GM12878 (cell line): ENCODE data around the gene TAGLN3. TPM values are rescaled to one million over a fixed set of nuclear protein-coding genes. Genes with fewer than 3 reads are reported as not detected.

Experiments used
- ATAC-seq: fragments of 200-7000 bp; cut with Tn5 transposase; 3 replicates; pipeline ENCODE4 v1.9.1; 2020; ENCODE audit warnings: mild to moderate bottlenecking, moderate library complexity
- BruUV-seq: library from RNA; stranded (reverse); fragments of 400-500 nt; replicated peaks from 2 replicates; lab custom pipeline; 2021; lab: Mats Ljungman, UMichigan
- CTCF ChIA-PET: fragments of 300-600 bp; sonication (Branson Sonifier 250); formaldehyde crosslinking; extraction: SDS; loops from one replicate; lab custom pipeline; 2021; ENCODE audit warnings: inconsistent platforms; lab: Yijun Ruan, JAX
- POLR2A ChIA-PET: fragments of 350-600 bp; formaldehyde crosslinking; extraction: SDS; loops from one replicate; lab custom pipeline; 2021; ENCODE audit warnings: inconsistent platforms; lab: Charles Lee
- RAD21 ChIA-PET: fragments of 300-600 bp; sonication (Branson Sonifier 250); formaldehyde crosslinking; loops from one replicate; lab custom pipeline; 2023; ENCODE audit warnings: antibody characterized with exemption; ENCODE audit not compliant: unreplicated experiment; lab: Charles Lee
- SMC1A ChIA-PET: fragments of 300-600 bp; sonication (Branson Sonifier 250); formaldehyde crosslinking; loops from one replicate; lab custom pipeline; 2023; ENCODE audit not compliant: unreplicated experiment, uncharacterized antibody; lab: Charles Lee
- DNase-seq: peaks from one replicate; pipeline ENCODE4 v3.0.0-alpha.2; 2011; ENCODE audit warnings: low read depth, low spot score
- FAIRE-seq: peaks from 3 replicates; lab custom pipeline; 2011; peaks lifted over from hg19 to GRCh38; lab: Jason Lieb, UNC
- H2AFZ ChIP-seq: 2 replicates; pipeline ENCODE4 v1.6.0; 2011; ENCODE audit warnings: low read depth, low read length, control low read depth; ENCODE audit not compliant: control insufficient read depth
- H3K27ac ChIP-seq: 2 replicates; pipeline ENCODE4 v1.5.1; 2011; ENCODE audit warnings: control low read depth; ENCODE audit not compliant: control insufficient read depth, insufficient read depth
- H3K27me3 ChIP-seq, 2 experiments: replicated peaks in 1 of 2; 2 replicates each; pipeline versions ENCODE4 v1.6.0 to v1.6.1; 2011; ENCODE audit warnings: low read length in 1 of 2; ENCODE audit not compliant: control insufficient read depth in 2 of 2, insufficient read depth in 2 of 2
- H3K36me3 ChIP-seq, 2 experiments: 2 replicates each; pipeline ENCODE4 v1.5.1; 2011; ENCODE audit warnings: low read length in 1 of 2; ENCODE audit not compliant: control insufficient read depth in 2 of 2, insufficient read depth in 2 of 2
- H3K4me1 ChIP-seq: 2 replicates; pipeline ENCODE4 v1.6.1; 2011; ENCODE audit warnings: mild to moderate bottlenecking, low read length, moderate library complexity, mixed read lengths; ENCODE audit not compliant: control insufficient read depth, insufficient read depth
- H3K4me2 ChIP-seq: 2 replicates; pipeline ENCODE4 v1.6.0; 2011; ENCODE audit warnings: control low read depth; ENCODE audit not compliant: control insufficient read depth, insufficient read depth
- H3K4me3 ChIP-seq: fragments of 200-600 bp; sonication (generic); 2 replicates; pipeline ENCODE4 v1.5.1; 2016
- H3K79me2 ChIP-seq: 2 replicates; pipeline ENCODE4 v1.6.0; 2011; ENCODE audit warnings: low read length; ENCODE audit not compliant: control insufficient read depth, insufficient read depth
- H3K9ac ChIP-seq: 2 replicates; pipeline ENCODE4 v1.8.0; 2011; ENCODE audit warnings: low read length, control low read depth, mixed read lengths; ENCODE audit not compliant: control insufficient read depth, insufficient read depth
- H3K9me3 ChIP-seq: replicated peaks from 3 replicates; pipeline ENCODE4 v1.5.1; 2011; ENCODE audit warnings: mild to moderate bottlenecking, low read length; ENCODE audit not compliant: control insufficient read depth, insufficient read depth
- H4K20me1 ChIP-seq: 2 replicates; pipeline ENCODE4 v1.6.0; 2011; ENCODE audit not compliant: control insufficient read depth, insufficient read depth
- CREM ChIP-seq: IDR thresholded peaks from 2 replicates; pipeline ENCODE4 v1.6.1; 2014; ENCODE audit warnings: antibody characterized with exemption, low read depth
- DPF2 ChIP-seq: fragments of 450-650 bp; IDR thresholded peaks from 2 replicates; pipeline ENCODE4 v1.6.1; 2017; ENCODE audit warnings: mild to moderate bottlenecking
- EZH2 ChIP-seq: IDR thresholded peaks from 2 replicates; pipeline ENCODE4 v1.6.1; 2012; ENCODE audit warnings: low read depth, mild to moderate bottlenecking, control low read depth, inconsistent platforms, low read length, borderline replicate concordance; ENCODE audit not compliant: control insufficient read depth
- KDM1A ChIP-seq: fragments of 200-600 bp; sonication (generic); IDR thresholded peaks from 2 replicates; pipeline ENCODE4 v1.6.1; 2016; ENCODE audit warnings: borderline replicate concordance
- NRF1 ChIP-seq: conservative IDR thresholded peaks from 2 replicates; pipeline ENCODE4 v1.6.1; 2011; ENCODE audit warnings: mild to moderate bottlenecking, low read depth, low read length, improper control_type of control experiment
- RAD51 ChIP-seq: fragments of 450-650 bp; IDR thresholded peaks from 2 replicates; pipeline ENCODE4 v1.6.1; 2016; ENCODE audit warnings: moderate library complexity, mild to moderate bottlenecking, inconsistent platforms
- WGBS: methylation state at CpG from one replicate; pipeline ENCODE4 v1.1.6; 2016; ENCODE audit warnings: low lambda C conversion rate; ENCODE audit not compliant: insufficient replicate concordance, insufficient coverage; ENCODE audit errors: missing lambda C conversion rate; 5-methylcytosine and 5-hydroxymethylcytosine counted together
- in situ Hi-C: fragments of 300-500 bp; cut with MboI; formaldehyde crosslinking; loops from 9 replicates; pipeline ENCODE4 v1.14.3; 2018; ENCODE audit warnings: mixed read lengths
- intact Hi-C: fragments of 100-400 bp; cut with micrococcal nuclease; formaldehyde crosslinking; loops from one replicate; pipeline ENCODE4 v1.14.2; 2022; ENCODE audit not compliant: unreplicated experiment
- polyA plus RNA-seq, 11 experiments: library from polyadenylated mRNA; depleted of rRNA in 4 of 11; unstranded in 6 of 11; stranded (reverse) in 5 of 11; fragments of >200 nt; fragmentation: Nextera tagmentation in 4 of 11; fragmentation: Illumina TruSeq in 1 of 11; extraction: Ambion mirVana in 4 of 11; extraction: Trizol in 1 of 11; gene quantifications; 1 replicate in 1 of 11; 2 replicates in 10 of 11; pipeline versions ENCODE4 v1.2.1 to v1.2.3, GENCODE V29; 2011 to 2016; ENCODE audit warnings: inconsistent platforms in 2 of 11, missing spikeins in 2 of 11, low read depth in 1 of 11
- total RNA-seq, 4 experiments: library from RNA; depleted of rRNA in 3 of 4; stranded (reverse); fragments of >200 nt in 3 of 4; fragmentation: Illumina TruSeq in 1 of 4; extraction: Trizol in 1 of 4; gene quantifications; 2 replicates each; pipeline versions ENCODE4 v1.2.1 to v1.2.3, GENCODE V29; 2013 to 2021
- TF ChIP-seq, protein P1 (sequence below): fragments of 450-650 bp; IDR thresholded peaks from 2 replicates; pipeline ENCODE4 v1.6.1; 2017; ENCODE audit warnings: antibody characterized with exemption, mild to moderate bottlenecking, moderate library complexity
- TF ChIP-seq, protein P2 (sequence below): fragments of 450-650 bp; IDR thresholded peaks from 2 replicates; pipeline ENCODE4 v1.6.1; 2016; ENCODE audit warnings: mild to moderate bottlenecking

The TAGLN3 gene
- total and polyA plus RNA-seq, 10 of the 15 experiments (the other 5 are each of a cell fraction or from before 2014, with no cell fraction given) = 0.06 to 0.53 (median 0.12) TPM; not detected in 3

DNA sequence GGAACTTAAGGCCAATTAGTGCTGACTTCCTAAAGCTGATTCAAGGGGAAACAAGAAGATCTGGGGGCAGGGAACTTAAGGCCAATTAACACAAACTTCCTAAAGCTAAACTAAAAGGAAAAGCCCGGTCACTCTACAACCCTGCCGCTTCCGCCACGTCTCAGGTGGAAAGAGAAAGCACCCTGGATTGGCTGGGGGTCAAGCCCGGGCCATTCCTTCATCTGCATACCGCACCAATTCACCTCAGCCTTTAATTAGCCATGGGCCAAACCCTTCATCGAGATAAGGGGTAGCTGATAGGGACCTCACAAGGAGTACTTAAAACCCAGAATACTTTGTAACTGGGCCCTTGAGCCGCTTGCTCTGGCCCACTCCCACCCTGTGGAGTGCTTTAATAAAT lies 50.2 kb downstream of the TAGLN3 start (continued):
- TF ChIP-seq, protein P1, sequence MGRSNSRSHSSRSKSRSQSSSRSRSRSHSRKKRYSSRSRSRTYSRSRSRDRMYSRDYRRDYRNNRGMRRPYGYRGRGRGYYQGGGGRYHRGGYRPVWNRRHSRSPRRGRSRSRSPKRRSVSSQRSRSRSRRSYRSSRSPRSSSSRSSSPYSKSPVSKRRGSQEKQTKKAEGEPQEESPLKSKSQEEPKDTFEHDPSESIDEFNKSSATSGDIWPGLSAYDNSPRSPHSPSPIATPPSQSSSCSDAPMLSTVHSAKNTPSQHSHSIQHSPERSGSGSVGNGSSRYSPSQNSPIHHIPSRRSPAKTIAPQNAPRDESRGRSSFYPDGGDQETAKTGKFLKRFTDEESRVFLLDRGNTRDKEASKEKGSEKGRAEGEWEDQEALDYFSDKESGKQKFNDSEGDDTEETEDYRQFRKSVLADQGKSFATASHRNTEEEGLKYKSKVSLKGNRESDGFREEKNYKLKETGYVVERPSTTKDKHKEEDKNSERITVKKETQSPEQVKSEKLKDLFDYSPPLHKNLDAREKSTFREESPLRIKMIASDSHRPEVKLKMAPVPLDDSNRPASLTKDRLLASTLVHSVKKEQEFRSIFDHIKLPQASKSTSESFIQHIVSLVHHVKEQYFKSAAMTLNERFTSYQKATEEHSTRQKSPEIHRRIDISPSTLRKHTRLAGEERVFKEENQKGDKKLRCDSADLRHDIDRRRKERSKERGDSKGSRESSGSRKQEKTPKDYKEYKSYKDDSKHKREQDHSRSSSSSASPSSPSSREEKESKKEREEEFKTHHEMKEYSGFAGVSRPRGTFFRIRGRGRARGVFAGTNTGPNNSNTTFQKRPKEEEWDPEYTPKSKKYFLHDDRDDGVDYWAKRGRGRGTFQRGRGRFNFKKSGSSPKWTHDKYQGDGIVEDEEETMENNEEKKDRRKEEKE = no peak
- TF ChIP-seq, protein P2, sequence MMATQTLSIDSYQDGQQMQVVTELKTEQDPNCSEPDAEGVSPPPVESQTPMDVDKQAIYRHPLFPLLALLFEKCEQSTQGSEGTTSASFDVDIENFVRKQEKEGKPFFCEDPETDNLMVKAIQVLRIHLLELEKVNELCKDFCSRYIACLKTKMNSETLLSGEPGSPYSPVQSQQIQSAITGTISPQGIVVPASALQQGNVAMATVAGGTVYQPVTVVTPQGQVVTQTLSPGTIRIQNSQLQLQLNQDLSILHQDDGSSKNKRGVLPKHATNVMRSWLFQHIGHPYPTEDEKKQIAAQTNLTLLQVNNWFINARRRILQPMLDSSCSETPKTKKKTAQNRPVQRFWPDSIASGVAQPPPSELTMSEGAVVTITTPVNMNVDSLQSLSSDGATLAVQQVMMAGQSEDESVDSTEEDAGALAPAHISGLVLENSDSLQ = no peak

DNA sequence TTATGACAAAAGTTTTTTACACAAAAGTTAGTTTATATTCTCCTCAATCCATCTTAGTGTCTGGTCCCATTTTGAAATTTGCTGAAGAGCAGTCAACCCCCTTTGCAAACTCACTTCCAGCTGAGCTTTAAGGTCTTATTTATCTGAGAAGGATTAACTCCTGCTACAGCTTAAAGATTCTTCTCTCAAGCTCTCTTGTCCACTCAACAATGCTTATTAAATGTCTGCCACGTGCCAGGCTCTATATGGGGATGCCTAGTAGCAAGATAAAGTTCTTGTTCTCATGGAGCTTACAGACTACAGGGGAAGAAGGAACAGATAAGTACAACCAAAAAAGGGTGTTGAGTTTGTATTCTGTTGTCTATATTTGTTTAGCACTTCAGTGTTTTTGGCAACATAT lies 54.5 kb downstream of the TAGLN3 start:
- no peak overlapping the region for H3K4me2 ChIP-seq
- BruUV-seq = no TSS peak
- CTCF ChIA-PET = interaction anchor here (1.2 to 2.8 kb wide), 4 partner anchors 9 to 338 kb away, joined by 3 to 11 read pairs (median 6); no protein-coding TSS in a partner anchor
- FAIRE-seq (no peak), ATAC-seq (no peak), DNase-seq (no peak)
- H3K36me3 ChIP-seq = no peaks in the 10 kb centered on the region
- no peaks in the 10 kb centered on the region for H3K9me3 ChIP-seq
- H3K4me1 ChIP-seq = no peaks in the 10 kb centered on the region
- WGBS = 0% methylated on average over 1 of the region's 1 CpG
- SMC1A ChIA-PET = interaction anchor here (0.8 to 1.9 kb wide), 5 partner anchors 10 to 58 kb away, joined by 3 to 7 read pairs (median 3); no protein-coding TSS in a partner anchor
- TF ChIP-seq CREM (no peak), DPF2 (no peak), EZH2 (no peak), RAD51 (no peak), KDM1A (no peak), NRF1 (no peak)
- no peak overlapping the region for H3K9ac ChIP-seq
- no peak overlapping the region for H2AFZ ChIP-seq
- no peak overlapping the region for H3K27ac ChIP-seq
- intact Hi-C loops = no loop called here
- RAD21 ChIA-PET = interaction anchor here (2.0 kb wide), 1 partner anchor 64 kb away, joined by 7 read pairs; no protein-coding TSS in a partner anchor
- no peaks in the 10 kb centered on the region for H3K79me2 ChIP-seq
- H4K20me1 ChIP-seq = no peaks in the 10 kb centered on the region
- in situ Hi-C loops = no loop called here
- no peaks in the 10 kb centered on the region for H3K27me3 ChIP-seq
- no peak overlapping the region for H3K4me3 ChIP-seq
- POLR2A ChIA-PET = no interaction called here
